Epithelial cell of esophagus (primary cell): ENCODE measurements around the gene MYOM1.

ENCODE experiments used
- DNase-seq: peaks from one replicate; pipeline ENCODE4 v3.0.0; 2010; ENCODE audit warnings: low read depth
- H3K4me3 ChIP-seq: 2 replicates; pipeline ENCODE4 v1.5.1; 2011; ENCODE audit warnings: mild to moderate bottlenecking, low read length, control low read depth
- TF ChIP-seq, protein P1 (sequence below): IDR thresholded peaks from 2 replicates; pipeline ENCODE4 v1.5.1; 2011; ENCODE audit warnings: low read depth, mild to moderate bottlenecking, low read length, control low read depth, inconsistent platforms; ENCODE audit not compliant: insufficient read depth; ENCODE audit errors: missing control alignments

MYOM1 gene

GRCh38 chr18:3233433-3234168 lies 13.8 kb upstream of the MYOM1 start:
- H3K4me3 ChIP-seq: no peak overlapping the region
- DNase-seq: no peak
- TF ChIP-seq, protein P1, sequence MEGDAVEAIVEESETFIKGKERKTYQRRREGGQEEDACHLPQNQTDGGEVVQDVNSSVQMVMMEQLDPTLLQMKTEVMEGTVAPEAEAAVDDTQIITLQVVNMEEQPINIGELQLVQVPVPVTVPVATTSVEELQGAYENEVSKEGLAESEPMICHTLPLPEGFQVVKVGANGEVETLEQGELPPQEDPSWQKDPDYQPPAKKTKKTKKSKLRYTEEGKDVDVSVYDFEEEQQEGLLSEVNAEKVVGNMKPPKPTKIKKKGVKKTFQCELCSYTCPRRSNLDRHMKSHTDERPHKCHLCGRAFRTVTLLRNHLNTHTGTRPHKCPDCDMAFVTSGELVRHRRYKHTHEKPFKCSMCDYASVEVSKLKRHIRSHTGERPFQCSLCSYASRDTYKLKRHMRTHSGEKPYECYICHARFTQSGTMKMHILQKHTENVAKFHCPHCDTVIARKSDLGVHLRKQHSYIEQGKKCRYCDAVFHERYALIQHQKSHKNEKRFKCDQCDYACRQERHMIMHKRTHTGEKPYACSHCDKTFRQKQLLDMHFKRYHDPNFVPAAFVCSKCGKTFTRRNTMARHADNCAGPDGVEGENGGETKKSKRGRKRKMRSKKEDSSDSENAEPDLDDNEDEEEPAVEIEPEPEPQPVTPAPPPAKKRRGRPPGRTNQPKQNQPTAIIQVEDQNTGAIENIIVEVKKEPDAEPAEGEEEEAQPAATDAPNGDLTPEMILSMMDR: no peak

GRCh38 chr18:3233004-3233403 lies 13.2 kb upstream of the MYOM1 start:
- H3K4me3 ChIP-seq: no peak overlapping the region
- TF ChIP-seq, protein P1: no peak
- DNase-seq: no peak

DNA sequence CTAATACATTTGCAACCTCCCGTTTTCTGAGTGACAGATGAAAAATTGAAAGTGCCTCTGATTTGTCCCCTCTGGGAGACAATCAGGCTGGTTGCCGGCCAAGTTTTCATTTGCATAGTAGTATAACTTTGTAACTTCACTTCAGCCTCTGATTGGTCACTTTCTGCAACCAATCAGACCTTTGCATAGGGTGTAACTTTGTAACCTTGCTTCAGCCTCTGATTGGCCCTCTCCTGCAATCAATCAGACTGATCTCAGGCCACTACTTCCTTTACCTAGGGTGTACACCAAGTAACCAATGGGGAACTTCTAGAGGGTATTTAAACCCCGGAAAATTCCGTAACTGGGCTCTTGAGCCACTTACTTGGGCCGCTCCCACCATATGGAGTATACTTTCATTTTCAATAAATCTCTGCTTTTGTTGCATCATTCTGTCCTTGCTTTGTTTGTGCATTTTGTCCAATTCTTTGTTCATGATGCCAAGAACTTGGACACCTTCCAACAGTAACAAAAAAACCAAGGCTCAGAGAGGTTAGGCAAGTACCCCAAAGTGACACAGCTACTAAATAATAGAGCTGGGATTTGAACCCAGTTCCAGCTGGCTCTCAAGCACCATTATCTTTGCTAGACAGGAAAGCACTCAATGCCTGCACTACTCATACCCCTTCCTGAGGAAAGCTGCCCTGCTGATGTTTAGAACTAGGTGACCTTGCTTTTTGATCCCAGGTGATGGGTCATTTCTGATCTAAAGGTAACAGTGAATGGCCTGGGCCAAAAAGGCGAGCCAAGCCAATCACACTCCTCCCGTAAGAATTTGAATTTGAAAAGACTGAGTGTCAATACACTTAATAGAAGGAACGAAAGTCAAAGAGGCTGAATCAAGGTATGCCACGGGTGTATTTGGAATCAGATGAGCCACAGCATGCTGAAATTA lies 10.9 kb upstream of the MYOM1 start:
- no peak for DNase-seq
- no peak overlapping the region for H3K4me3 ChIP-seq
- TF ChIP-seq, protein P1: no peak

DNA sequence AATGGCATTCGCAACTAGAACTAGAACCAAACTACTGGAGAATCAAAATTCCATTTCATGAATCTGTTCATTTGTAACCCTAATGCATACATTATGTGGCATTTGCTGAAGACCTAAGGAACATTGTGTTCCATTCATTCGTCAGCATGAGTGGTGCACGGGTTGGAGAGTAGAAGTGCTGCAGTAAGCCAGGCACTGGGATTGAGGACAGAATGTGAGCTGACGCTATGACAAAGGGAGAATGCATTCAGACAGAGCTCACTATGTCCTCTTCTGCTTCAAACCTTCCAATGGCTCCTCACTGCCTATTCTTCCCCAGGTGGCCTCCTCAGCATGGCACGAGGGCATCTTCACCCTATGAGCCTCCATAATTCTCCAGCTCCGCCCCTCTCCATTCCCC lies 6.3 kb upstream of the MYOM1 start:
- TF ChIP-seq, protein P1: no peak
- no peak for DNase-seq
- H3K4me3 ChIP-seq: no peak overlapping the region

DNA sequence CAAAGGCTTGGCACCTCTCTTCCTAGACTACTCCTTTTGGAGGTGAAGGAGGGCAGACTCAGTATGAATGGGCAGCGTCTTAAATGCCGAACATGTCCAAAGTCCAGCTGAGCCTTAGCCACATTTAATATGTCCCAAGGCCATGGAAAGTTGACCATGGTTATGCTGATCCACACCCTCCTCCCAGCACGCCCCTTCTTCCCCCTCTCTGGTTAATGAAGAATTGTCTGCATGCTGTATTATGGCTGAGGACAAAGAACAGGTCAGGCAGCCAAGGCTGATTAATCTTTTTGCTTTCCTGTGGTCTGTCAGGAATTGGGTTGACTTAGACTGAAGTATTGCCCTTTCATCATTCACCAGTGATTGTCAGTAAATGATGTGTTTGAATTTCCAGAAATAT lies 5.8 kb upstream of the MYOM1 start:
- DNase-seq: no peak
- TF ChIP-seq, protein P1: no peak
- no peak overlapping the region for H3K4me3 ChIP-seq

DNA sequence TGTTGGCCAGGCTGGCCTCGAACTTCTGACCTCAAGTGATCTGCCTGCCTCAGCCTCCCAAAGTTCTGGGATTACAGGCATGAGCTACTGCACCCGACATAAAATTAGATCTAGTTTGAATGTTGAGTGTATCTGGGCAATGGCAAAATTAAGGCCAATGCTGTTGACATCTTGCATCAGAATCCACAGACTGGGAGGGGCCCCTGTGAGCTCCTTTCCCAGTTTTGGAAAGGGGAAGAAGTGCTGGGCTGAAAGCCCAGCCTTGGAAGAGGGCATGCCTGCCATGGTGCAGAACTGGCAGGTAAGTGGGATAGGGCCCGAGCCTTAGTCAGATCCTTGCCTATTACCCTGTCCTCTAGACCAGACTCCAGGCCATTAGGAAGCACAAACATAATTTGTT lies 4.5 kb upstream of the MYOM1 start:
- no peak overlapping the region for H3K4me3 ChIP-seq
- no peak for DNase-seq
- TF ChIP-seq, protein P1: no peak
